Muscle of arm (tissue), 14 donors: ENCODE results near the gene RTL3. TPM values are rescaled to one million over a fixed set of nuclear protein-coding genes. Genes with fewer than 3 reads are reported as not detected.
"Not testable (repeated sequence)": the region's sequence is repeated elsewhere in the genome, so short reads cannot be mapped to it uniquely, and the experiment has no call there.

Experiments used
- DNase-seq: peaks from one replicate; pipeline ENCODE4 v3.0.0-alpha.2; 2013
- long read RNA-seq, 11 donors: transcript quantifications; one replicate each; lab custom pipeline, GENCODE V29; 2026
- polyA plus RNA-seq, 12 donors: library from polyadenylated mRNA; unstranded; fragments of 120-200 nt; gene quantifications; one replicate each; pipeline ENCODE4 v1.2.1, GENCODE V29; 2013; ENCODE audit not compliant: insufficient read length in 12 of 12

RTL3 gene
- polyA plus RNA-seq = 1 to 10 TPM in 10 of 12 donors, not detected in 2; 1.6 to 3.5 (median 1.9) TPM
- long read RNA-seq, donor 1 = 0 reads
- long read RNA-seq, donor 2, partial matches to known transcripts = 0 of 2 reads
- long read RNA-seq, donor 2, other reads (novel, unspliced or antisense) = 0 of 2 reads
- long read RNA-seq, donor 3 = 0 reads
- long read RNA-seq, donor 4 = 0 reads
- long read RNA-seq, donor 5, partial matches to known transcripts = 256 of 272 reads
- long read RNA-seq, donor 5, other reads (novel, unspliced or antisense) = 16 of 272 reads
- long read RNA-seq, donor 6, partial matches to known transcripts = 0 of 1 reads
- long read RNA-seq, donor 6, other reads (novel, unspliced or antisense) = 0 of 1 reads
- long read RNA-seq, donor 7 = 0 reads
- long read RNA-seq, donor 8 = 0 reads
- long read RNA-seq, donor 9, partial matches to known transcripts = 0 of 1 reads
- long read RNA-seq, donor 9, other reads (novel, unspliced or antisense) = 0 of 1 reads
- long read RNA-seq, donor 10, partial matches to known transcripts = 0 of 1 reads
- long read RNA-seq, donor 10, other reads (novel, unspliced or antisense) = 0 of 1 reads
- long read RNA-seq, donor 11, partial matches to known transcripts = 0 of 1 reads
- long read RNA-seq, donor 11, other reads (novel, unspliced or antisense) = 0 of 1 reads

GRCh38 chrX:78658845-78659744 lies at the start of gene RTL3:
RTL3 (minus strand) TSS chrX:78659328; CDS start chrX:78658420, 908 bp downstream.
- peak; percentile 37 for DNase-seq

- peak; percentile 84 for DNase-seq
Observed at GRCh38 chrX:78708816-78709215, 49.7 kb upstream of the RTL3 start.

GRCh38 chrX:78708262-78708661 lies 49.1 kb upstream of the RTL3 start:
- peak; percentile 67 for DNase-seq

GRCh38 chrX:78706071-78706470 lies 46.9 kb upstream of the RTL3 start:
- DNase-seq = no peak

GRCh38 chrX:78693536-78693935 lies 34.4 kb upstream of the RTL3 start:
- peak; percentile 77 for DNase-seq

- DNase-seq = peak; percentile 51
Observed at GRCh38 chrX:78693012-78693411, 33.9 kb upstream of the RTL3 start.

GRCh38 chrX:78687586-78687985 lies 28.5 kb upstream of the RTL3 start:
- DNase-seq = no peak

GRCh38 chrX:78673246-78673645 lies 14.1 kb upstream of the RTL3 start:
- DNase-seq = no peak

GRCh38 chrX:78665342-78665741 lies 6.2 kb upstream of the RTL3 start:
- DNase-seq = no peak

- no peak for DNase-seq
Observed at GRCh38 chrX:78661836-78662235, 2.7 kb upstream of the RTL3 start.

GRCh38 chrX:78659955-78660354 lies 827 bp upstream of the RTL3 start:
- no peak for DNase-seq

- DNase-seq = no peak
Observed at GRCh38 chrX:78658414-78658813, 714 bp downstream of the RTL3 start.

GRCh38 chrX:78655642-78656041 lies 3.5 kb downstream of the RTL3 start:
- no peak for DNase-seq

- DNase-seq = peak; percentile 23
Observed at GRCh38 chrX:78653118-78653822, 5.9 kb downstream of the RTL3 start.

GRCh38 chrX:78650906-78651437 lies 8.2 kb downstream of the RTL3 start:
- DNase-seq = peak; percentile 24

GRCh38 chrX:78643874-78644273 lies 15.3 kb downstream of the RTL3 start:
- DNase-seq = no peak

GRCh38 chrX:78643096-78643495 lies 16.0 kb downstream of the RTL3 start:
- no peak for DNase-seq

GRCh38 chrX:78636096-78636495 lies 23.0 kb downstream of the RTL3 start:
- DNase-seq = not testable (repeated sequence)

GRCh38 chrX:78624962-78625909 lies 33.9 kb downstream of the RTL3 start:
- peak; percentile 59 for DNase-seq

GRCh38 chrX:78624426-78624825 lies 34.7 kb downstream of the RTL3 start:
- DNase-seq = no peak
